HG03103 (cell line): ENCODE results near the gene AKNA.

Experiments
- ATAC-seq: cut with Tn5 transposase; IDR thresholded peaks from one replicate; pipeline ENCODE4 v1.9.1; 2021; ENCODE audit warnings: low read depth; ENCODE audit not compliant: unreplicated experiment

AKNA gene

DNA sequence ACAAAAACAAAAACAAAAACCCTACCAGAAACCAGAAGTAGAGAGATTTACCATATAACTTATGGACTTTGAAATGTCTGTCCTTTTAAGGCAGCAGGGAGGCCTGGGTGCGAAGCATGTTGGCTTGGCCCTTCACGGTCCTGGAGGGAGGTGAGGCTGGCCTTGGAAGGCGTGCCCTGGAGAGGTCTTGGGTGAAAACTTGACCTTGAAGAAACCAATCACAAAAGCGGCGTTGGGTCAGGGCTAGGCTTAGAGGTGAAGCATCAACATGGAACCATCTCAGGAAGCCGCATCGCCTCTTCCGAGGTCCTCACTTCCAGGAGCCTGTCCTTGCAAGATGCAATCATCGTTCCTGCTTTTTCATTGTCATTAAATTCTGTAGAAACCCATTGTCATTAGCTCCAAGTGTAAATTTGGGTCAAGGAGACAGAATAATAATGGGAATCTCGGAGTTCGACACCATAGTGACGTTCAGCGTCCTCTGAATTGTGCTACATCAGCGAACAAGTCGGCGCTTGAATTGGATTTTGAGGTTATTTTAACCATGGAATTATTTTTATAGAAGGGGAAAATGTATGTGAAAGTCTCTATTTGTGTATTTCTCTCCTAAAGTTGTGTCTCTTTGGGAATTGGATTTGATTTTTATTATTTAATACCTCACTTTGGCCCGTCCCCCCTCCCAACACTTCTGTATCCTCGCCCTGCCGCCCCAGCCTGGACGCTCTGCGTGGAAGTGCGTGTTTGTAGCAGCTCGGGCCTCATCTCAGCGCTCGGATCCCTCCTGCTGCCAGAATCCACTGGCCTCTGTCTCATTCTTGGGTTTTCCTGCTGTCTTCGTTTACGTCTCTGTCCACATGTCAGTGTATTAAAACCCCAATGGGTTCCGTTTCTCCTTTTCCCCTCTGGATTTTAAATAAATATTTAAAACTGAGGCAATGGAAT lies 75.9 kb downstream of the AKNA start:
- ATAC-seq = no peak

GRCh38 chr9:114310471-114311450 lies 77.0 kb downstream of the AKNA start:
- ATAC-seq = no peak

GRCh38 chr9:114309096-114309495 lies 78.7 kb downstream of the AKNA start:
- no peak for ATAC-seq

DNA sequence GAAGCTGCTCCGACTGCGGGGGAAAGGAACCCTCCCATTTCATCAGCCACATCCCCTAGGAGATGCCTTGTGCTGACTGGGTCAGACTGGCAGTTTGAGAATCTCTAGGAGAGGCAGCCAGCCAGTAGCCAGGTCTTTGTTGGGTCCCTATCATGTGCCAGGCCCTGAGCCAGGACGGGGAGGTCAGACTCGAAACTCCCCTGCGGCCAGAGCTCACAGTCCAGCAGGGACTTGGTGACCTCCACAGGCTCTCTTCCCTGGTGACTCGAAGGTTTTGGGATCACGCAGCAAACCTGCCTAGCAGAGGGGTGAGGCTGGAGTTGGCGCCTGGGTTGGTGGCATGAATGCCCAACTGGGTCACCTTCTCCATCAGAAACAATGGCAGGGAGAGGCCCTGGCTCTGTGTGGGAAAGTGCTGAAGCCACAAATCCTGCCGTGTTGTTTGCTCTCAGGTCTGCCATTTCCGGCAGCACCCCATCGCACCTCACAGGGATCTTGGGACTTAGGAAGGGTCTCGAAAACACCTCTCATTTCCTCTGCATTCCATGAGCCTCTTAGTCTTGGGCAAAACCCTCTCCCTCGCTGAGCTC lies 79.3 kb downstream of the AKNA start:
- ATAC-seq = no peak

GRCh38 chr9:114307899-114308267 lies 79.9 kb downstream of the AKNA start:
- ATAC-seq = no peak

GRCh38 chr9:114304416-114305188 lies 83.2 kb downstream of the AKNA start:
- no peak for ATAC-seq

- no peak for ATAC-seq
Observed at GRCh38 chr9:114303977-114304376, 83.8 kb downstream of the AKNA start.

DNA sequence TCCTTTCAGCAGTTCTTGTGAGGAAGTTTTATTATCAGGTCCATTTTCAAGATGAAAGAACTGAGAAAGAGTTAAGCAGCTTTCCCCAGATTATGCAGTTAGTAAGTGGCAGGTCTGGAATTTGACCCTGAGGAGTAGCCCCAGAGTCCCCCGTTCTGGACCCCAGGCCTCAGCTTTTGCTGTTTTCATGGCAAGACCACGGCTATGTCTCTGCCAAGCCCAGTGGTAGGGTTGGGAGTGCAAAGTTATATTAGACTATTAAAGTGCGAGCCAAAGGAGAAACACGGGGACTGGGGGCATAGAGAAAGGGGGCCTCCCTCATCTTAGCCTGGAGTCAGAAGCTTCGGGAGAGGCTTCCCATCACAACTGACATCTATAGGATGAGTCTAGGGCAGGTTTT lies 84.2 kb downstream of the AKNA start:
- ATAC-seq = no peak

- ATAC-seq = no peak
Observed at GRCh38 chr9:114302727-114303126, 85.1 kb downstream of the AKNA start.

DNA sequence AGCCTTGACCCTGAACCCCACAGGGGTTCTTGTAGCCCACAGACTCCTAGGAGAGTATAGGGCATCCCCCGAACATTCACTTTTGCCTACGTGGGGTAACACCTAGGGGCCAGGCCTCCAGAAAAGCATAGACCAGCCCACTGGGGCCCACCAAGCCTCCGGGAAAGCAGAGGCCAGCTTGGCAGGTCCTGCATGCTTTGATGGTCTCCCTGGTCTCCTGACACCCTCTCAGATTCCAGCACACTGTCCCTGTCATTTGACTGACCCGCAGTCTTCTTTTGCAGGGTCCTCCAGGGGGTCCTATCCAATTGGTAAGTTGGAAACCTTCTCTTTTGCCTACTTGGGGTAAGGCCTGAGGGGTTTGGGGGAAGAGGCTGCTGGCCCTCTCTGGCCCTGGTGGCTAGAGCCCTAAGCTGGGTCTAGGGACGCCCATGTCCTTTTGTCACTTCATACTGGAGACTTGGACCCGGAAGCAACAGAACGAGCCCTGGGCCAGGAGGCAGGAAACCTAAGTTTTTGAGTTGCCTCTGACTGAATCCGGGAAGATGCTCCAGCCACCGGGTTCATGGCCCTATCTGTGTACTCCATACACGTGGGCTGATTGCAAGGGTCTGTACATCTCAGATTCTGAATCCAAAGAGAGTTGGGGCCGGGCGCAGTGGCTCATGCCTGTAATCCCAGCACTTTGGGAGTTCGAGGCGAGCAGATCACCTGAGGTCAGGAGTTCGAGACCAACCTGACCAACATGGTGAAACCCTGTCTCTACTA lies 85.8 kb downstream of the AKNA start:
- ATAC-seq = no peak

GRCh38 chr9:114300846-114301797 lies 86.7 kb downstream of the AKNA start:
- no peak for ATAC-seq

- ATAC-seq = no peak
Observed at GRCh38 chr9:114300153-114300845, 87.5 kb downstream of the AKNA start.

DNA sequence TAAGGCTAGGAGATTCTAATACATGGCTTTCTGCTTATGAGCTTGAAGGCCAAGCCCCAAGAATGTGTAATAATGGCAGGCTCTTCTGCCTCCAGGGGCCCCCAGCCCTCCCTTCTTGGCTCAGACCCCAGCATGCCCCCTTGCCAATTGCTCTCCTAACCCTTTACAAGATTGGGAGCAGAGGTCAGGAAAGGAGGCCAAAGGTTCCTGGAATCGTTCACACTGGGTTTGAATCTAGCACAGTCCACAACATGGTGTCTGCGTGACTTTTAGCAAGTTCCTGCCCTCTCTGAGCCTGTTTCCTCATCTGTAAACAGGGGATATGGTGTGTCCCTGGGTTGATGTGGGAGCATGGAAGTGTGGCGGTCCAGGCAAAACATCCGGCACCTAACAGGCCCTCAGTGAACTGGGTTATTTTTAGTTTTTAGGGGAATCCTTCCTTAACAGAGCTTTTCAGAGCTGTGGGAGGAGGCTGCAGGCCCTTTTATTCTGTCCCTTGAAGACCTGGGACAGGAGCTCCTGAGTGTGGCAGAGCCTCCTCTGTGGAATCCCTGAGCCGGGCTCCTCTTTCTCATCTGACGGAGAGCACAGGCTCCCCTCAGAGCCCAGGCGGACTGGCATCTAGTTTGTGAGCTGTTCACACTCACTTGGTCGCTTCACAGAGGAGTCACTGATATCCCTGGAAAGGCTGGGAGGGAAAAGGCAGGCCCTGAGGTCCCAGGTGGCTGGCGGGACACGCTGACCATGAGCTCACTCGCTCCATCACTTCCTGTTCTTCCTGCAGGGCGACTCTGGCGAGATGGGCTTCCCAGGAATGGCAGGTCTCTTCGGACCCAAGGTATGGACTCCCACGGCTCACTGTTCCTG lies 88.3 kb downstream of the AKNA start:
- no peak for ATAC-seq

DNA sequence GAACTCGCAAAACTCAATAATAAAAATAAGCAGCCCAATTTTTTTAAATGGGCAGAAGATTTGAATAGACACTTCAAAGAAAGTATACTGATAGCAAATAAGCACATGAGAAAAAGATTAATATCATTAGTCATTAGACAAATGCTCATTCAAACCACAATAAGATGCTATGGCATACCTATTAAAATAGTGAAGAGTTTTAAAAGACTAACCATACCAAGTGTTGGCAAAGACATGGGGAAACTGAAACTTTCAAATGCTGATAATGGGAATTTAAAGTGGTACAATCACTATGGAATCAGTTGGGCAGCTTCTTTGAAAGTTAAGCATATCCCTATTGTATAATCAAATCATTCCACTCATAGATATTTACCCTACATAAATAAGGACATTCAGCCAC lies 91.4 kb downstream of the AKNA start:
- ATAC-seq = no peak

DNA sequence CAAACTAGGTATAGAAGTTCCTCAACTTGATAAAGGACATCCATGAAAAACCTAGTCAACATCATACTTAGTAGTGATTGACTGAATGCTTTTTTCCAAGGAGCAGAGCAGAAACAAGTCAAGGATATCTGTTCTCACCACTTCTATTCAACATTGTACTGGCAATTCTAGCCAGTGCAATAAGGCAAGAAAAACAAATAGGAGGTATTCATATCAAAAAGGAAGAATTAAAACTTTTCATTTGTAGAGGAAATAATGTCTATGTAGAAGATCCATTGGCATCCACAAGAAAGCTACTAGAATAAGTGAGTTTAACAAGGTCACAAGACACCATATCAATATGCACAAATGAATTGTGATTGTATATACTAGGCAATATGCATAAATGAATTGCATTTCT lies 93.1 kb downstream of the AKNA start:
- ATAC-seq = no peak

DNA sequence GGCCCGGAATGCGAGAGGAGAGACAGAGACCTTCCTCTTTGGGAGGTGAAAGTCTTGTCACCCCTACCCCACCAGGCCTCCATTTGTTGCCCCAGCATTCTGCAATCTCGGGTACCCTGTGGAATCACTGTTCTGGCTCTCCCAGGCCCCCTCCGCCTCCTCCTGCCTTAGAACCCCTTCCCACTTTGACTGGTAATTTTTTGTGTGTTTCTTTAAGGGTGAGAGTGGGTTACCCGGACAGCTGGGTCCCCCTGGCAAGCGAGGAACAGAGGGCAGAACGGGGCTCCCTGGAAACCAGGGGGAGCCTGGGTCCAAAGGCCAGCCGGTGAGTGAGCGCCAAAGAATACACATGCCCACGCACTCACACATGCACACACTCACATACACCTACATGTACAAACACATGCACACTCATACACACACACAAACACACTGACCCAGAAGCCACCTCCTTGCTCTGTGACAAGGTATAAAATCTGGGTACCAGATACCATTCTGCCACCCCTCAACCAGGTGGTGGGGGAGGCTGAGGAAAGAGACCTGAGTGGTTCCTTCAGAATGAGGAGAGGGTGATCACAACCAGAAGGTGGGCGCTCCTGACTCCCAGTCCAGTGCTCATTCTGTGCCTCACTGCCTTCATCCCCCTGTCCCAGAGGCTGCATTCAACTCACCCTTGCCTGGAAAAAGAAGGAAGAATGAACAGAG lies 95.7 kb downstream of the AKNA start:
- no peak for ATAC-seq
